Trophoblast cell (in vitro differentiated cells and primary cell): ENCODE results near the gene WDR55.

Experiments
- DNase-seq, 2 donors: peaks; one replicate each; pipeline ENCODE4 v3.0.0-alpha.2; 2016
- H2AFZ ChIP-seq: 2 replicates; pipeline ENCODE4 v1.6.1; 2013; ENCODE audit warnings: low read length, moderate library complexity, mild to moderate bottlenecking; ENCODE audit not compliant: insufficient read depth, poor library complexity
- H2AK5ac ChIP-seq: 2 replicates; pipeline ENCODE4 v1.6.1; 2013; ENCODE audit warnings: mild to moderate bottlenecking, low read length
- H2BK120ac ChIP-seq: 2 replicates; pipeline ENCODE4 v1.6.1; 2013; ENCODE audit warnings: low read length, mild to moderate bottlenecking, moderate library complexity; ENCODE audit not compliant: insufficient read depth, poor library complexity
- H2BK12ac ChIP-seq: 2 replicates; pipeline ENCODE4 v1.6.1; 2013; ENCODE audit warnings: mild to moderate bottlenecking, low read length, moderate library complexity
- H2BK5ac ChIP-seq: 2 replicates; pipeline ENCODE4 v1.6.1; 2013; ENCODE audit warnings: low read length, low read depth, moderate library complexity, mild to moderate bottlenecking; ENCODE audit not compliant: poor library complexity
- H3K14ac ChIP-seq: 2 replicates; pipeline ENCODE4 v1.6.1; 2013; ENCODE audit warnings: mild to moderate bottlenecking, low read length
- H3K18ac ChIP-seq: 2 replicates; pipeline ENCODE4 v1.6.1; 2013; ENCODE audit warnings: mild to moderate bottlenecking, low read length
- H3K23ac ChIP-seq: 2 replicates; pipeline ENCODE4 v1.6.1; 2013; ENCODE audit warnings: low read length
- H3K27ac ChIP-seq: 2 replicates; pipeline ENCODE4 v1.5.1; 2013; ENCODE audit warnings: low read depth, mild to moderate bottlenecking, inconsistent platforms, low read length, moderate library complexity
- H3K27me3 ChIP-seq: 2 replicates; pipeline ENCODE4 v1.6.1; 2013; ENCODE audit warnings: inconsistent platforms, mild to moderate bottlenecking, low read length, moderate library complexity; ENCODE audit not compliant: insufficient read depth
- H3K36me3 ChIP-seq, 2 experiments: 1 replicate in 1 of 2; 2 replicates in 1 of 2; pipeline ENCODE4 v1.6.1; 2013; ENCODE audit warnings: low read length in 2 of 2, mild to moderate bottlenecking in 2 of 2, moderate library complexity in 1 of 2; ENCODE audit not compliant: insufficient read depth in 2 of 2, control insufficient read depth in 1 of 2
- H3K4ac ChIP-seq: 2 replicates; pipeline ENCODE4 v1.6.1; 2013; ENCODE audit warnings: low read depth, mild to moderate bottlenecking, low read length, moderate library complexity
- H3K4me1 ChIP-seq, 2 experiments: 1 replicate in 1 of 2; 2 replicates in 1 of 2; pipeline ENCODE4 v1.6.1; 2013; ENCODE audit warnings: low read length in 2 of 2, mild to moderate bottlenecking in 2 of 2, moderate library complexity in 1 of 2; ENCODE audit not compliant: insufficient read depth in 2 of 2, control insufficient read depth in 1 of 2
- H3K4me2 ChIP-seq: 2 replicates; pipeline ENCODE4 v1.6.1; 2013; ENCODE audit warnings: inconsistent platforms, mild to moderate bottlenecking, low read length, moderate library complexity
- H3K4me3 ChIP-seq: 2 replicates; pipeline ENCODE4 v1.5.1; 2013; ENCODE audit warnings: mild to moderate bottlenecking, low read depth, low read length, inconsistent platforms
- H3K79me1 ChIP-seq: one replicate; pipeline ENCODE4 v1.6.1; 2013; ENCODE audit warnings: low read length
- H3K79me2 ChIP-seq: 2 replicates; pipeline ENCODE4 v1.6.1; 2013; ENCODE audit warnings: low read length, mild to moderate bottlenecking; ENCODE audit not compliant: control insufficient read depth, insufficient read depth, poor library complexity
- H3K9ac ChIP-seq: 2 replicates; pipeline ENCODE4 v1.6.1; 2013; ENCODE audit warnings: mild to moderate bottlenecking, low read length
- H3K9me3 ChIP-seq: 2 replicates; pipeline ENCODE4 v1.6.1; 2013; ENCODE audit warnings: low read depth, mild to moderate bottlenecking, control low read depth, inconsistent platforms, low read length; ENCODE audit not compliant: insufficient read depth
- H4K12ac ChIP-seq: 2 replicates; pipeline ENCODE4 v1.6.1; 2013; ENCODE audit warnings: low read depth, mild to moderate bottlenecking, low read length, moderate library complexity
- H4K8ac ChIP-seq: 2 replicates; pipeline ENCODE4 v1.6.1; 2013; ENCODE audit warnings: low read depth, mild to moderate bottlenecking, low read length, moderate library complexity
- H4K91ac ChIP-seq: one replicate; pipeline ENCODE4 v1.6.1; 2013; ENCODE audit warnings: low read depth, mild to moderate bottlenecking, low read length, moderate library complexity
- WGBS: extraction: QIAGEN DNeasy Blood & Tissue Kit; methylation state at CpG from one replicate; pipeline ENCODE4 v1.1.7; 2013; ENCODE audit warnings: missing lambda C conversion rate; ENCODE audit not compliant: insufficient read length, insufficient coverage; ENCODE audit errors: extremely low coverage; 5-methylcytosine and 5-hydroxymethylcytosine counted together

Gene WDR55

GRCh38 chr5:140639148-140639981 is 25.3 kb upstream of the WDR55 start, which contains the start of gene TMCO6:
TMCO6 (plus strand) TSS chr5:140639451; CDS start chr5:140639528, 77 bp downstream.
- Histone ChIP-seq H2BK120ac (peak within 1 kb of the TSS; percentile 33), H2AFZ (peak within 1 kb of the TSS; percentile 92), H3K36me3 (peaks cover 11 to 18% of the 10 kb centered on the region in 2 experiments), H3K4me3 (peak within 1 kb of the TSS; percentile 81), H2AK5ac (no peak within 1 kb of the TSS), H3K9me3 (no peaks in the 10 kb centered on the region), H3K4ac (peak within 1 kb of the TSS; percentile 22), H3K4me1 (peaks cover 5 to 10% of the 10 kb centered on the region in 2 experiments), H4K12ac (peak within 1 kb of the TSS; percentile 37), H4K8ac (peak within 1 kb of the TSS; percentile 90), H2BK12ac (peak within 1 kb of the TSS; percentile 17), H2BK5ac (peak within 1 kb of the TSS; percentile 59), H3K23ac (no peak within 1 kb of the TSS), H3K9ac (peak within 1 kb of the TSS; percentile 44), H3K27ac (peak within 1 kb of the TSS; percentile 30), H3K4me2 (peak within 1 kb of the TSS; percentile 81), H3K18ac (peak within 1 kb of the TSS; percentile 77), H3K79me2 (peaks cover 4% of the 10 kb centered on the region), H3K27me3 (no peaks in the 10 kb centered on the region), H3K79me1 (peaks cover 4% of the 10 kb centered on the region), H3K14ac (peak within 1 kb of the TSS; percentile 83), H4K91ac (peak within 1 kb of the TSS; percentile 81)
- no CpG with 5 or more reads among the region's 63 CpGs for WGBS
- peak; percentile 97 for DNase-seq

GRCh38 chr5:140641716-140642115 is 23.0 kb upstream of the WDR55 start:
- Histone ChIP-seq H2AFZ (no peak overlapping the region), H4K8ac (no peak overlapping the region), H2BK120ac (no peak overlapping the region), H3K79me2 (peaks cover 4% of the 10 kb centered on the region), H3K4ac (no peak overlapping the region), H4K91ac (no peak overlapping the region), H2AK5ac (no peak overlapping the region), H3K9ac (no peak overlapping the region), H3K9me3 (no peaks in the 10 kb centered on the region), H3K4me1 (peaks cover 5 to 11% of the 10 kb centered on the region in 2 experiments), H3K4me2 (no peak overlapping the region), H4K12ac (peak overlapping the region; percentile 27), H3K27me3 (no peaks in the 10 kb centered on the region), H3K4me3 (no peak overlapping the region), H3K79me1 (peaks cover 4% of the 10 kb centered on the region), H3K23ac (no peak overlapping the region), H2BK12ac (no peak overlapping the region), H2BK5ac (no peak overlapping the region), H3K27ac (no peak overlapping the region), H3K18ac (no peak overlapping the region), H3K36me3 (peaks cover 18 to 30% of the 10 kb centered on the region in 2 experiments), H3K14ac (no peak overlapping the region)
- no CpG with 5 or more reads among the region's 8 CpGs for WGBS
- DNase-seq: no peak

- Histone ChIP-seq H3K4ac (no peak overlapping the region), H4K8ac (no peak overlapping the region), H2BK120ac (no peak overlapping the region), H3K27me3 (no peaks in the 10 kb centered on the region), H2AFZ (no peak overlapping the region), H3K9me3 (no peaks in the 10 kb centered on the region), H3K27ac (no peak overlapping the region), H3K4me2 (no peak overlapping the region), H2AK5ac (no peak overlapping the region), H3K14ac (no peak overlapping the region), H3K36me3 (peaks cover 18 to 30% of the 10 kb centered on the region in 2 experiments), H2BK5ac (no peak overlapping the region), H3K9ac (no peak overlapping the region), H3K79me1 (peaks cover 7% of the 10 kb centered on the region), H3K4me3 (no peak overlapping the region), H3K79me2 (peaks cover 7% of the 10 kb centered on the region), H2BK12ac (no peak overlapping the region), H3K18ac (no peak overlapping the region), H3K4me1 (peaks cover 5 to 13% of the 10 kb centered on the region in 2 experiments), H4K12ac (no peak overlapping the region), H4K91ac (no peak overlapping the region), H3K23ac (no peak overlapping the region)
- WGBS: no CpG with 5 or more reads among the region's 3 CpGs
- DNase-seq: no peak
These were observed 22.0 kb upstream of the WDR55 start for GRCh38 chr5:140642718-140643117.

GRCh38 chr5:140647042-140647419 is 17.7 kb upstream of the WDR55 start:
- Histone ChIP-seq H3K27ac (no peak overlapping the region), H2AFZ (peak overlapping the region; percentile 89), H2BK120ac (peak overlapping the region; percentile 36), H3K4ac (peak overlapping the region; percentile 18), H3K36me3 (peaks cover 32 to 42% of the 10 kb centered on the region in 2 experiments), H3K4me3 (peak overlapping the region; percentile 94), H3K79me2 (peaks cover 4% of the 10 kb centered on the region), H3K79me1 (peaks cover 3% of the 10 kb centered on the region), H4K91ac (peak overlapping the region; percentile 31), H2BK12ac (no peak overlapping the region), H3K9me3 (no peaks in the 10 kb centered on the region), H3K14ac (peak overlapping the region; percentile 62), H4K8ac (peak overlapping the region; percentile 76), H2AK5ac (no peak overlapping the region), H3K23ac (no peak overlapping the region), H2BK5ac (peak overlapping the region; percentile 15), H3K4me1 (peaks cover 0 to 5% of the 10 kb centered on the region in 2 experiments), H3K9ac (peak overlapping the region; percentile 85), H3K27me3 (no peaks in the 10 kb centered on the region), H3K18ac (peak overlapping the region; percentile 75), H4K12ac (peak overlapping the region; percentile 49), H3K4me2 (peak overlapping the region; percentile 81)
- DNase-seq: no peak
- no CpG with 5 or more reads among the region's 27 CpGs for WGBS
